Medulla oblongata (tissue), 1 donor: ENCODE data around the gene SERTAD2.

Experiments used
- DNase-seq: peaks from one replicate; pipeline ENCODE4 v3.0.0-alpha.2; 2015; ENCODE audit errors: extremely low spot score

The SERTAD2 gene

DNA sequence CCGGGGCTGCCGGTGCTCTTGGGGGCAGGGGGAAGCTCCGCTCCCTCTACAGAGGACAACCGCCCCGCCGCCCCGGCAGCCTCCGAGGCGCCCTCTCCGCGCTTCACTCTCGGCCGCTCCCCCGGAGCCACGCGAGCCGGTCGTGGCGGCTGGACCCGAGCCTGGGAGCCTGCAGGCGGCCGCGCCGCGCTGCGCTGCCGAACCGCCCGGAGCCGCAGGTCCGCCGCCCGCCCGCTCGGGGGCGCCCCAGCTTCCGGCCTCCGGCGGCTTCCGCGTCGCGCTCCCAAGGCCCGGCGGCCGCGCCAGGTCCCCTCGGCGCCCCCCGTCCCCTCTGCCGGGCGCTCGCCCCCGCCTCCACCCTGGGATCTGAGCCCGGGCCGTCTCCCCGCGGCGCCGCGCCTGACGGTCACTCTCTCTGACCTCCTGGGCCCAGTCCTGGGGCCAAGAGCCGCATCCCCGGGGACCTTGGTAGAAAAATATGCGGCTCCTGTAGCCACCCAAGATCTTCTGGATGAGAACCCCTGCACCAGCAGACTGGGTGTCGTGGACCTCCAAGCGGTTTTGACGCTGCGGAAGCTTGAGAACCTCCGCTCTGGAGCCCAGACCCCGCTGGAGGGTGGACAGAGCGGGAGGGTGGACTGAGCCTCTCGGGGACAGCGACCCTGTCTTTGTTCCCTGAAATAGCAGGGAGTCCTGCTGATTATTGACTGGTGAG, 44.3 kb downstream of the SERTAD2 start:
- peak; percentile 56 for DNase-seq

DNA sequence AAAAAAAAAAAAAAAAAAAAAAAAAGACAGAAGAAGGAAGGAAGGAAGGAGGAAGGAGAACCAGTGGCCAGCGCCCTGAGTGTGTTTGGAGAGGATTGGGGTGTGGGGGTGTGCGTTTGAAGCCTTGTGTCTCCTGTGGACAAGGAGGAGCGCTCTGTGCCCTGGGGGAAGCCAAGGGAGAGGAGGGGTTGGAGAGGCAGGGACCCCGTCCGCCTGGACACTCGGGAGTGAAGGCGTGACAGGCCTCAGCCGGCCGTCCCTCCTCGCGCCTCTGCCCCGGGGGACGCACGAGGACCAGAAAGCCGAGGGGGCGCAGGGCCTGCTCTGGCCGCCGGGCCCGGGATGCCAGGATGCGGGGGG, 44.9 kb downstream of the SERTAD2 start:
- no peak for DNase-seq

DNA sequence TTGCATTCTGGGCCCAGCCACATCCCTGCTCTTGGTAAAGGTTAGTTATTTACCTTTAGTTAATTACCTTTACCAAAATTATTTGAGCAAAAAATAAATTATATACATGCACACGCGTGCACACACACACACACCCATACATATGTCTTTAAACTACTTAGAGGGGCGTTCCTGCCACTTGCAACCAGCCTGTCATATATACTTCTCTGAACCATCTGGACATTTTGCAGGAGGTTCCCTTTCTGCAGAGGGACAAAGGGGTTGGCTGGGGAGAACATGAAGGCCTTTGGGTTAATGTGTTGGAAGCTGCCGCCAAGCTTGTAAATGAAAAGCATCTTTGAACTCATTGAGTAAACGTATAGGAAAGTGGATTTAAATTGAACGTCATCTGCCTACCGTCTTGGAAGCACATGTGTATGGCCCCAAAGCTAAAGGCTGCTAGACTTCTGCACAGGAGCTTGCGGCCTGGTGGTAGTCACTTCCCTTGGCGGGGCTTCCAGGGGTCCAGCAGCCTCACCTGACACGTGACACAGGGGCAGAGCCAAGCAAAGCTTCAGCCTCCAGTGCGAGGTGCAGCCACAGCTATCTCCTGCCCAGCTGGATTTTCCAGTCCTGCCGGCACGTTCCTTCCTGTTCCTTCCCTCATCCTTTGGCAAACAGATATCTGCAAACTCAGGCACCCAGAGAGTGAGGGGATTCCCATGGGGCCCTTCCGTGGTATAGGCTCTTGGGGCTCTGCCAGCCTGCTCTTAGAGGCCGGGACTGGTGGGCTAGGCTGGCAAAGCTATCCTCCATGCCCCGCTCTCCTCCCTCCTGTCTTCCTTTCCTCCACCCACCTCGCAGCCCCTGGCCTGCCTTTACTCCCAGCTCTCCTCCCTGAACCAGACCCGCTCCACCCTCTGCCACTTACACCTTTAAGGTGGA, 46.1 kb downstream of the SERTAD2 start:
- DNase-seq = no peak

DNA sequence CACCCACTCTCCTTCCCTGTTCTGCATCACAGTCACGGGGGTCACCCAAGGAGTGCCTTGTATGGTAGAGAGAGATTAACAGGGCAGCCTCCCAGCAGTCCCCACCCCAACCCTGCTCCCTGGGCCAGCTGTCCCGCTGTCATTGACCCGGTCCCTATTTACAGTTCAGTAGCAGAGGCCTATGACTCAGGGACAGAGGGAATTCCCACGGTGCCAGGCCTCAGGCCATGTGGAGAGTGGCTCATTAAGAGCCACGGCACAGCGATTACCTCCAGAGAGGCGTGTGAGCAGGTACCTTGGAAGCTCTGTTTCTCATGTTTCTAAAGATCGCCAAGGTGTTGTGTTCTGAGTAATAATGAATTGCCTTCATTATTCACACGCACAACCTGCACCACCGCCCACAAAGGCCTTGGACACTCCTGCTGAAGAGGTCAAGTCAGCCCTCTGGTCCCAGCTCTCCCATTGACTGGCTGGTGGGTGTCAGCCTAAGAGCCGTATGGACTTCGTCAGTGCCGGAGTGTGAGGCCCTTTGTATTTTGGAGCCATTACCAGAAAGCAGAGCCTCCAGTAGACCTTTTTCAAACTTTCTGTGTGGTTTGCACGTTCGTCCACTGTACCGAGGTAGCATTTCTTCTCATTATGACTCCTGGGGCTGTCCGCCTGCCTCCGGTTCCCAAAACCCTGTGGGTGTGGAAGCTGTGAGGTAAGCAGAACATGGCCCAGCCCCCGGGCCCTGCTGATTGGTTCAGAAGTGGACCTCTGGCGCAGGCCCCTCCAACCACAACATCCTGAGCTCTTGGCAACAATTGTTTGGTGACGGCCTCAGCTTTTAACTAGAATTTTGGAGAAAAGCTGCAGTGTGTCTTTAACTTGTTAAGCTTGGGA, 47.0 kb downstream of the SERTAD2 start:
- peak; percentile 84 for DNase-seq

DNA sequence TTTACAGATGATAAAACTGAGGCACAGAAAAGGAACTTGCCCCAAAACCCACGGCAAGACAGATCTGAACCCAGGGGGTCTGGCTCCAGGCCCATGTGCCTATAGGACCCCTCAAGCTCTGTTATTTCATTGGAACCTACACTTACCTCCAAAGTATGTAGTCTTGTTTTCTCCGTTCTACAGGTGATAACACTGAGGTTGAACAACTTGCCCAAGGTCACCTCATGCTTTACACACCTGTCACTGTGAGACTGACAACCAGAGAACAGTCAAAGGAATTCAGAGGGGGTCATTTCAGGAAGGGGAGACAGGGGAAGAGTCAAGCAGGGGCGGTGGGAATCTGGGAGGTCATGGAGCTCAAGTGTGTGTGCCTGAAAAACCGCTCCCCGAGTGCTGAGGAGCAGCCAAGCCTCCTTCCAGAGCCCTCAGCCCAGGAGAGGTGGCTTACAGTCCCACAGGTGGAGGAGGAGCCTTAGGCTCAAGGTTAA, 47.7 kb downstream of the SERTAD2 start:
- DNase-seq = no peak

DNA sequence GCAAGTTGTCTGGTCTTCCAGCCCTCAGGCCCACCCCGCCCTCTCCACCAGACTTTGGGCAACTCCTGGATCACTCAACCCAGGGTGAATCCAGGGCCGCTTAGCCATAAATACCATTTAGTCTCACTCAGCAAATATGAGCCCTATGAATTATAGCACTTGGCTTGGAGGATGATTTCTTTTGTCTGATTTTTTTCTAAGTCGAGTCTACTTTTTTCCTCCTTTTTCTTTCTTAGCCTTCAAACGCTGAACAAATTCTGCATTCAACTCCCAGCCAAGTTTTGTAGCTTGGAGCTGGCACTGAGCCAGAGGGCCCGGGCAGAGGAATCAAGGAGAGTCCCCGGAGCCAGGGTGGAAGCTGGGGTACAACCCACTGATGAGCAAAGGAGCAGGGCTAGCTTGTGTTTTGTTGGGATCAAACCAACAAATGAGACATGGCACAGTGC, 48.7 kb downstream of the SERTAD2 start:
- no peak for DNase-seq

DNA sequence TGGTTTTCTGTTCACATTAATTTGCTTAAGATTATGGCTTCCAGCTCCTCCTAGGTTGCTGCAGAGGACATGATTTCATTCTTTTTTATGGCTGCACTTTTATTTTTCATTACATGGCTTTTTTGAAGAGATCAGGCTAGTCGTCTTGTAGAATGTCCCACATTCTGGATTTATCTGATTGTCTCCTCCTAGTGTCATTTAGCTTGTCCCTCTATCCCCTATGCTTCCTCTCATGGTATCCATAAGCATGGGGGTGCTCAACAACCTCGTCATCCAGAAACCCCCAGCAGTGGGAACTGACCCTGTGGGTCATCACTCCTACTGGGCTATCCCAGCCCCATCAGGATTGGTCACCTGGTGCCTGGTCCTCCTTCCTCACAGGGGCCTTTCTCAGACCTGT, 49.6 kb downstream of the SERTAD2 start:
- DNase-seq = no peak

DNA sequence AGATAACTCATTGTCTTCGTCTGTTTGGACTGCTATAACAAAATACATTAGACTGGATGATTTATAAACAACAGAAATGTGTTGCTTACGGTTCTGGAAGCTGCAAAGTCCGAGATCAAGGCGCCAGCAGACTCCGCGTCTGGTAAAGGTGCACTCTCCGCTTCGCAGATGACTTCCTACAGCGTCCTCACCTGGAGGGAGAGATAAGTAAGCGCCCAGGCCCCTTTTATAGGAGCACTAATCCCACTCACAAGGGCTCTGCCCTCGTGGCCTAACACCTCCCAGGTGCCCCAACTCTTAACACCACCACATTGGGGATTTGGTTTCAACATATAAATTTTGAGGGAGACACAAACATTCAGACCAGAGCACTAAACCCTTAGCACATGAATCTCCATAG, 51.3 kb downstream of the SERTAD2 start:
- DNase-seq = no peak

DNA sequence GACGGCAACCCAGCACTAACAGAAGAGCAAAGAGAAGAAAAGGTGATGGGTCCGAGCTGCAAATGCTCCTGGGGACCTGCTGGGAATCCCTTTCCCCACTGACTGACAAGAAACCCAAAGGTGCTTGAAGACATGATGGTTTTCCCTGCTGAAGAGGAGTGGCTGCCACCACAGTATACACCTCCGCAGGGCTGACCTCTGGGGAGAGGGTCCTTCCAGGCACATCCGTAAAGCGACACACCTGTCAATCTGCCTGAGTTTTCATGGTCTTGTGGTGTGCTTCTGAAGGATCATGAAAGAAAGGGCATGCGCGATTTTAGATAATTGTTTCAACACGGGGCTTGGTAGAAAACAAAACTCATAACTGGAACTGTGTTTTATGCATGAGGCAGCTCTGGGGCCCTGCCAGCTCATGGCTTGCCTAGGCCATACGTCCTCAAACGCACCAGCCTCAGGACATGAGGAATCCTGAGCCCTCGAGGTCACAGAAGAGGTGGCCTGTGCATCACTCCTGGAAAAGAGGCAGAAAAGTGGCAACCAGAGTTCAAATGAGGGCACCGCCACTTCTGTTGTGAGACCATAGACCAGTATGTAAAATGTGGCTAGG, 51.8 kb downstream of the SERTAD2 start:
- DNase-seq = no peak

DNA sequence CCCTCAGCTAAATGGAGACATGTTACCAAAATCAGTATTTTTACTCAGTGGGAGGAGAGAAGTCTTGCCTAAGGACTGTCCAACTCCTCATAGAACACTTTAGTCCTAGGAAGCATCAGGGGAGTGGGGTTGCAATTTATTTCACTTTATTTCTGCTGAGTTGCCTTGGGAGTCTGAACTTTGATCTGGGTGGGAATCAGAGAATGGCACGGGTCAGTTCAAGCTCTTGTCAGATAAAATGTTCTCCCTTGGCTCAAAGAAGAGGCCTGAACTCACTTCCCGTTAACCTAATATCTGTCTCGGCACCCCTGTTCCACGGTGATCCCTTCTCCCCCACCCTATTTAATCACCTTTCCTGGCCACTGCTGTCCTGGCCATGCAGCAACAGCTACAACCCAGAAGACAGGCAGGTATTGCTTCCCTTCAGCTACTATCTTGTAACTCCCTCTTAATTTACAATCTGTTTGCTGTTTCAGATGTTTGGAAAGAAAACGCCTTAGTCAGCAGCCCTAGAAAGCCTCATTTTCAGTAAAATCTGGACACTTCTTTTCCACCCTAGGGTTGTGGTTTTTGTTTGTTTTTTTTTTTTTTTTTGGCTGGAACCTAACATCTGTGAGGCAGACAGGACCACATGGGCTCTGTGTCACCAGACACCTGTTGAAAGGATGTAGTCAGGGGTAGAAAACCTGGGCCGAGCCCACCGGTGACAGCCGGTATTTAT, 52.5 kb downstream of the SERTAD2 start:
- DNase-seq = no peak

DNA sequence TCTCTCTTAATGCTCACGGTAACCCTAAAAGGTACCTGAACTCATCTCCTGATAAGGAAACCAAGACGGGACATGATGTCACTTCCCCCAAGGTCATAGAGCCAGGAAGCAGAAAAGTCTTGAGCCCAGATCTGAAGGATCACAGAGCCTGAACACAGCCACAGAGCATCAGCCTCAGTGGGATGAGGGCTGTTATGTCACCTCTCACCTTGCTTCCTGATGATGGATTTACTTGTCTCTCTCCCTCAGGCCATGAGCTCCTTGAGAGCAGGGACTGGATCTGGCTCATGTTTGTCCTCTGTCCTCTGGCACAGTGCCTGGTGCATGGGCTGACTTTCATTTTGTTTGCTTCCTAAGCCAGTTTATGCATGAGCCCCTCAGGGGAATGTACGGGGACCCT, 54.2 kb downstream of the SERTAD2 start:
- no peak for DNase-seq

DNA sequence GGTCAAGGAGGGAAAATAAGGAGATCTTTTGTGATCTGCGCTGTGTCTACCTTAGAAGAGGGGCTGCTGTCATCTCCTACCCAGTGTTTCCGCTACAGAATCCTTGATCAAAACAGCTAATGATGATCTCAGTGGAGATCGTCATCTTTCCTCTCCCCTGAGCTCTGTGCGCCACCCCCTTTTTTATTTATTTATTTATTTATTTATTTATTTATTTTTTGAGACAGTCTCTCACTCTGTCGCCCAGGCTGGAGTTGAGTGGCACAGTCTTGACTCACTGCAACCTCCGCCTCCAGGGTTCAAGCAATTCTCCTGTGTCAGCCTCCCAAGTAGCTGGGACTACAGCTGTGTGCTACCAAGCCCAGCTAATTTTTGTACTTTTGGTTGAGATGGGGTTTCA, 55.5 kb downstream of the SERTAD2 start:
- no peak for DNase-seq

DNA sequence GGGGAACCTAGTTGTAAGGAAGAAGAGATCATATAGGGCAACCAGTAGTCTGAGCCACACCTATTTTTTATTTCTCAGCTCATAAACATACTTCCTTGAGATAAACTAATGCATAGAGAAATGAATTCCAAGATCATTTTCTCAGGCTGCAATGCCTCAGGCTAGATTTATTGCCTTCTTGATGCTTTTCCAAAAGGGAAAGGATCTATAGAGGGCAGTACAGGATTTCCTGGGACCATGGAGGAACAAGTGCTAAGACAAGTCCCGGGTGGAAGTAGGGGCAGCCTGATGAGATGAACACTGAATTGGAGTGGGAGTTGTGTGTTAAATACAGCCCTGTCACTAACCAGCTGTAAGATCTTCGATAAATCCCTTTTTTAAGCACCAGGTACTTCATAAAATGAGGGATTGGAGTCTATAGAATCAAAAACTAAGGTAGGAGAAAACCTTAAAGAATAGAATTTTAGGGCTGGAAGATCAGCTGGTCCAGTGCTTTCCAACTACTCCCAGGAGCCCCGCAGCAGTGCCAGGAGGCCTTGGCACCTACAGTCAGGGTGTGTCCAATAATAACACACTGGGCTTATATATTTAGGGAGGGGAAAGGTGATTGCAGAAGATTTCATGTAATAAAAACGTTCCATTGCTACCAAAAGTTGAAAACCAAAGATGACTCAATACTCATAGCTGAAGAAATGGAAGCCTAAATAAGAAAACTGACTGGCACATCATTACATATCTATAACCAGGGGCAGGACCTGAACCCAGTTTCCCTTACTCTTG, 58.1 kb downstream of the SERTAD2 start:
- peak; percentile 62 for DNase-seq

DNA sequence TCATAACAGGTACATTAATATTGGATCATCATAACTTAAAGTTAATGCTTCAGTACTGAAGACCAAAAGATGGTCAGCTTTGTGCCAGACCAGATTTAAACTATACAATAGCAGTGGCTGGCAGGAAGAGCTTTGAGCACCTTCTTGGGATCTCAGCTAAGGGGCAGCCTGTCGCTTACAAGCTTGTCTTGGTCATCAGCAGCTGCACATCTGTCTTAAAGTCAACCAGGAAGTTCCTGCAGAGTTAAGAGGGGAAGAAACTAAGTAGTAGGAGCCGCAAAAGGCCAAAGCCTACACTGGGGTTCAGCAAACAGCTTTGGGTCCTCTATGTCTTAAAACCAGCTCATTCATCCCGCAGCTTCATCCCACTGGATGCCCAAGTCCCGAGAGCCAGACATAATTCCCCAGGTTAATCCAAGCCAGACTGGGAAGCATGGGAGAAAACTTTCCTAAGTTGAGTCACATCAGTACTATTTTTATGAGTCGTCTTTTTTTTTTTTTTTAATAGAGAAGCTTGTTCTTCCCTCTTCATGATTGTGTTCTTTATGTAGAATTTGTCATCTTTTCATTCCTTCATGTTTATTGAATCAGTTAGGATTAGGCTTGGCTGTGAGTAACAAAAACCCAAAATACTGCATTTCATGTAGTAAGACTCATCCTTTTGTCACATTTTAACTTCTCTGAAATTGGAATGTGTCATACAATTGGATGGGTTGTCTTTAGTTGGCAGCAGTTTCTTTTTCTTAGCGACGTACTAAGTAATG, 59.3 kb downstream of the SERTAD2 start:
- no peak for DNase-seq

DNA sequence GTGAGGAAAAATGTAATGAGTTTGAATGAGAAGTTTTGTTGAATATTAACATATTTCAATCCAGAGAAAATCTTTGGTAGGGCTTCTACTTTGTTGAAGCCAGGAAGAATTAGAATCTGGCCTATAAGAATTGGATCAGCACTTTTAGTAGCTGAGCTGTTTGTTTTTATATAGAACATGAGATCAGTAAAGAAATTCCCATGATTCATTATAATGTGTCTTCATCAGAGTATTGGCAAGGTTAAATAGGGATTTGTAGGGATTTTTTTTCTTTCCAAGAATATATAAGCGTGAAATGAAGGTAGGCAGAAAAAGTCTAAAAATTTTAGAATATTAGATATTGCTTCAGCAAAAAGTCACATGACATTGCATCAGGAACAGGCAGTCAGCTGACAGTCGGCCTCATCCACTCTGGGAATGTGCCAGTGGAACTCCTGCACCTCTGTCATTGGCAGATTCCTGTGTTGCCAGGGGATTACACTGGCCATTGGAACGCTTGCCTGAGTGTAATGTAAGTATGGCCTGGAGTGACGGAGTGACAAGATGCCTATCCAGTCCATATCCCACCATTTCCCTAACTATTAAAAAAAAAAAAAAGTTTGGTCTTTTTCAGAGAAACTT, 60.6 kb downstream of the SERTAD2 start:
- no peak for DNase-seq

DNA sequence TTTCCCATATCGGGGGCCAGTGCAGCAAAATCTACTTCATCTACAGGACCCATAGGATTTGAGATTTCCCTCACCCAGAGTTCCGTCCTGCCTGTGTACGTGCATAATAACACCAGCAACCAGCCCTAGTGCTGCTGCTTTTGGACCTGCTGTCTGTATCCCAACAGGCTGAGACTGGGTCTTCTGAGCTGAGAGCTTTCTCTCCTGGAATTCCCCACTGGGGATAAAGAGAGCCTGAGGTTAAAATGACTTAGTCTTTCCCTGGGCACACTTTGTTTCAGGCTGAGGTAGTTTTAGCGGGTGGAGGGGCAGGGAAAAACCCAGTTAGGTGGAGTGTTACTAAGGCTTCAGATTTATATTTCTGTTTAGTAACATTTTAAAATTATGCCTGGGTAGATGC, 62.5 kb downstream of the SERTAD2 start:
- DNase-seq = no peak

DNA sequence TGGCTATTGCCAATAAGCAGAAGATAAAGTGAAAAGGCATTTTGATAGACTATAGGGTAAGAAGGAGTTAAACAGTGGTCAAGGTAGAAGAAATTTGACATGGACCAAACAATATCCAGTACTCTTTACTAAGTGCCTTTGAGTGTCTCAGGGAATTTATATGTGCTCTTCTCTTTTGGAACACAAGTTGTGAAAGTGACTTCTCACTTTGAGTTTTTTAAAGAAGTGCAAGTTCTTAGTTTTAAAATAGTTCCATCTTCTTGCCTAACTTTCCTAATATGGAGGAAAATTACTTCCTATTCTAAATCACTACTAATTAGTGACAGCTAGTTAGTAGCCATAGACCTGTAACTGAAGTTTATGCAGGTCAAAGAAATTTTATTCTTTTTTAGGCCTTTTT, 66.2 kb downstream of the SERTAD2 start:
- no peak for DNase-seq

DNA sequence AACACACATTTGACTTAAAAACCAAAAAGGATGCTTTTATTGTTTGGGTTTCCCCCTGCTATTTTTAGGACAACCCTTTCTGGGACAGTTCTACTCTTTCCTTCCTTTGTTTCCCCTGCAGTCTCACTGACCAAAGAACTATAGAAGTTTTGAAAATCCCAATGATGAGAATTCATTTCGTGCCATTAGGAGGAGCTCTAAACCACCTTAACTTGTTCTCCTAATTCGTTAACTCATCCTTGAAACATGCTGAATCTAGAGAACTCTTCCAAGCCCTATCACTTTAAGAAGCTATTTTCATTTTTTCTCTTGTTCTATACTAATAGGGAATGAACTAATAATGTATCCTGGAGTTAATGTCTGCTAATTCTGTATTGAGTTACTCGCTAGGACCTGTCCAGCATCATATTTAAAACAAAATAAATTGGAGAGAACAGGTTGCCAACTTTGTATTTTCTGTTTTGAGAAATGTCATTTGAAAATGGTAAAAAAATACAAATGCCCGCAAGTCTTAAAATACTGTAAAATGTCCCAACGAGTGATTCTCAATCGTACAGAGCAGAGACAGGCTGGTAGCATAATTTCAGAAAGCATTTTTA, 66.7 kb downstream of the SERTAD2 start:
- peak; percentile 79 for DNase-seq
